HG02884 (cell line): Measurements from ENCODE around the gene FER.
"Not testable (repeated sequence)": the region's sequence is repeated elsewhere in the genome, so short reads cannot be mapped to it uniquely, and the experiment has no call there.

ENCODE experiments used
- ATAC-seq: cut with Tn5 transposase; IDR thresholded peaks from one replicate; pipeline ENCODE4 v1.9.1; 2021; ENCODE audit warnings: mild to moderate bottlenecking, moderate library complexity; ENCODE audit not compliant: unreplicated experiment

Gene FER

DNA sequence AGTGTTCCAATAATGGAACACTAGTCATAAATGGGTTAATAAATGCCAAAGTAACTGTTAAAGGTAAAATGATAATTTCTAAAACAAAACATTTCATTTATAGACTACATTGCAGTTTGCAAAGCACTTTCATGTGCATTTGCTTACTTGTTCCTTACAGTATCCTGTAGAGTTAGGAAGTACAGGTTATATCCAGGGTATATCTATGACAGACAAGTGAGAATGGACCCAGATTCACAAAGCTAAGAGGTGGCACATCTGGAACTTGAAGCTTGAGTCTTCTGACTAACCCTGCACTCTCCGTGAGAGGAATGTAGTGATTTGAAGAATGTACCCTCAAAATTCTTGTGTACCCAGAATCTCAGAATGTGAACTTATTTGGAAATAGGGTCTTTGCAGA lies 121.4 kb downstream of the FER start:
- ATAC-seq, result no peak

DNA sequence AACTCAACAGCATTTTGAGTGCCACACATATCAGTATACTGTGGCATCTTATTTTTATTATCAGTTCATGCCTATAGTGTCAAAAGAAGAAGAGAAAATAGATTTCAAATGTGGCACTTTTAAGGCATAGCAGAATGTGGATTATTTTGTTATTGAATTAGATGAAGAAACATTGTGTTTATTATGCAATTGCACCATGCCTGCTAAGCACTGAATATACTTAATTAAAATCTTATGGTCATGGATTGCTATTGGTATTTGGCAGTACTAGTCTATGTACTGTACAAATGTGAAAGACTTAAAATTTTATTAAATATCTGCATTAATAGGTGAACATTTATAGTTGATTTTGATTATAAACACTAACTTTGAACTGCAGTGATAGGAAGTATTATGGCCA lies 128.8 kb downstream of the FER start:
- ATAC-seq, result no peak

DNA sequence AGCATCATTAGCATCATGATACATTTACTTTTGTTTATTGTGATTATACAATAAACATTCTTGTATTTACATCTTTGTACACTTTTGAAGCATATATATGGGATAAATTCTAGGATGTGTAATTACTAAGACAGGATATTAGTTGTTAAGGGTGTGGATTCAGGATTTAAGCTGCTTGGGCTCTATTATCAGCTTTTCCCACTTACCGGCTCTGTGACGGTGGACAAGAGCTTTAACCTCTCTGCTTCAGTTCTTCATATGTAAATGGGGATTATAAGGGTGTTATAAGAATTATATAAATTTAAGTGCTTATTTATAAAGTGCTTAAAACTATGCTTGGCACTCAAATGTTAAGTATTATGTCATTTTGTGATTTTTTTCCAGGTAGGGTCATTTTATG lies 131.1 kb downstream of the FER start:
- ATAC-seq, result no peak

DNA sequence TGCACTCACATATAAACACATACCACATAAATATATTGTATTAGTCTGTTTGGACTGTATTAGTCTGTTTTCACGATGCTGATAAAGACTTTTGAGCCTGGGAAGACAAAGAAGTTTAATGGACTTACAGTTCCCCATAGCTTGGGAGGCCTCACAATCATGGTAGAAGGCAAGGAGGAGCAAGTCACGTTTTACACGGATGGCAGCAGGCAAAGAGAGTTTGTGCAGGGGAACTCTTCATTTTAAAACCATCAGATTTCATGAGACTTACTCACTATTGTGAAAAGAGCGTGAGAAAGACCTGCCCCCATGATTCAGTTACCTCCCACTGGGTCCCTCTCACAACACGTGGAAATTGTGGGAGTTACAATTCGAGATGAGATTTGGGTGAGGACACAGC lies 133.4 kb downstream of the FER start:
- no peak for ATAC-seq

DNA sequence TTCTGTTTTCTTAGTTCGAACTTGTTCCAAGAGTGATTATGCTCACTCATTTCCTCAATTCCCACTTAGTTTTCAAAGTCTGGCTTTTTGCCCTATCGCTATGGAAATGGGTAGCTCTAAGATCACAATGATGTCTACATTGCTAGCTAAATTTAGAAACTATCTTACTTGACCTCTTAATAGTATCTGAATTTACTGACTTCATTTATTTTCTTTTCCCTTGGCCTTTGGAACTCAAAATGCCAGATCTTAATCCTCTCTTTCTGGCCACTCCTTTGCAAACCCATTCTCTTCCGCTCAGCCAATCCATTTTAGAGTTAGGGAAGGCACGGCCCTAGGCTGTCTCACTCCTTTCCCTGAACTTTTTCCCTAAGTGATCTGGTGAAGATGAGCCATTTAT lies 137.0 kb downstream of the FER start:
- ATAC-seq, result no peak

DNA sequence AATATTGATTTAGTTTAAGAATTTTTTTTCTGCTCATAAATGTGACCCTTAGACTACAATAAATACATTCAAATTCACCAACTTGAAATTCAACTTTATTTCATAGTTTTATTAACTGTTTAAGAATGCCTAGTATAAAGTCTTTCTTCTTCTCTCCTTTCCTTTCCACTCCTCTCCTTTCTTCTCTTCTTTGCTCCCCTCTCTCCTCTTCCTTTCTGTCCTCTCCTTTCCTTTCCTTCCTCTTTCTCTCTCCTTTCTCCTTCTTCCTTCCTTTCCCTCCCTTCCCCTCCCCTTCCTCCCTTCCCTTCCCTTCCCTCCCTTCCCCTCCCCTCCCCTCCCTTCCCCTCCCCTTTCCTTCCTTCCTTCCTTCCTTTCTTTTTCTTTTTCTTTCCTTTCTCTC lies 150.6 kb downstream of the FER start:
- ATAC-seq, result no peak

DNA sequence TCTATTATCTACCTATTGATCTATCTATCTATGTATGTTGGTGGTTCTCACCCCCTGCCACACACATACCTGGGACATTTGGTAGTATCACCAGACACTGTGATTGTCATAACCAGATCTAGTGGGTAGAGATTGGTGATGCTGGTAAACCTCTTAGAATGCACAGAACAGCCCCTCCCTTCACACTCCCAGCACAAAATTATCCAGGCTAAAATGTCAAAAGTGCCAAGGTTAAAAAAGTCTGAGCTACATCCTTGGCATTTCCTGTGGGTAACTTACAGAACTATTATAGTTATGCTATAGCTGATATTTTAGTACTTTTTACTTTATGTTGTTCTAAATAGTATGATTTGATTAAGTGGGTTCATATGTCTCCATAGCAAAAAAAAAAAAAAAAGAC lies 151.0 kb downstream of the FER start:
- no peak for ATAC-seq

DNA sequence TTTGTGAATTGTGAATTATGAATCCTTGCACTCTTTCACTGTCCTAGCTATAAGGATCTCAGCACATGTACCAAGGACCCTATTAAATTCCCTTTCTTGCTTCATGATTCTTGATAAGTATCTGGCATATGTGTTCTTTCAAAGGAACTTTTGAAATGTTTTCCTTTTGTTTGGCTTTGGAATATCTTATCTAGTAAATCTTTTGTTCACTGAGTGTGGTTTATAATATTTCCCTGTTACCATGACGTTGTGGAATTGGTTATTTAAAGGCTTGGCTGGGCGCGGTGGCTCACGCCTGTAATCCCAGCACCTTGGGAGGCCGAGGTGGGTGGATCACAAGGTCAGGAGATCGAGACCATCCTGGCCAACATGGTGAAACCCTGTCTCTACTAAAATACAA lies 151.5 kb downstream of the FER start:
- ATAC-seq, result not testable (repeated sequence)

DNA sequence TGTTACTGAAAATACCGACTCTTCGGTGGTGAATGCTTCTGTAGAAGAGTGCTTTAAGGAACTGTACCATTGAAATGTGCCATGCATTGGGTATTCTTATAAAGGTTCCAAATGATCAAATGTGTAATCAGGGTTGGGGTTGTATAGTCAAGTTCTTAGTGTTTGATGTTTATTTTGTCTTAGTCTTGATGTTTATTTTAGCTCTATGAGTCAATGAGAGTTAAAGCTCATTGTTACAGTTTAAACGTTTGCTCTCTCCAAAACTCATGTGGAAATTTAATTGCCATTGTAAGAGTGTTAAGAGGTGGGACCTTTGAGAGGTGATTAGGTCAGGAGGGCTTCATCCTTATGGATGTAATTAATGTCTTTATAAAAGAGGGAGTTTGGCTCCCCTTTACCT lies 153.0 kb downstream of the FER start:
- ATAC-seq, result no peak

DNA sequence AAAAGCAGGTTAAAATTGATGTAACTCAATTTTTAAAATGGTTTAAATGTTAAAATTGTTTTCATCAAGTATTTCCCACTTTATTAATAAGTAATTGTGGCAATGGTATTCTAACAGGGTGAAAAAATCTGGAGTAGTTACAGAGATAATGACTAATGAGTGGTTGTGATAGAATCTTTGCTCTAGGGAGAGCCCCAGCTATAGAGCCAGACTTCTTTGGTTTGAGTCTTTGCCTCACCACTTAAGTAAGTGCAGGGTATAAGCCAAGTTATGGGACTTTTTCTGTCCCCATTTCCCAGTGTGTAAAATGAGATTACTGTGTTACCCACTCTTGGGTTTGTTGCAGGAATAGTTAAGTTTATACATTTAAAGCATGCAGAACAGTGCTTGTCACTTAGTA lies 158.1 kb downstream of the FER start:
- ATAC-seq, result no peak

DNA sequence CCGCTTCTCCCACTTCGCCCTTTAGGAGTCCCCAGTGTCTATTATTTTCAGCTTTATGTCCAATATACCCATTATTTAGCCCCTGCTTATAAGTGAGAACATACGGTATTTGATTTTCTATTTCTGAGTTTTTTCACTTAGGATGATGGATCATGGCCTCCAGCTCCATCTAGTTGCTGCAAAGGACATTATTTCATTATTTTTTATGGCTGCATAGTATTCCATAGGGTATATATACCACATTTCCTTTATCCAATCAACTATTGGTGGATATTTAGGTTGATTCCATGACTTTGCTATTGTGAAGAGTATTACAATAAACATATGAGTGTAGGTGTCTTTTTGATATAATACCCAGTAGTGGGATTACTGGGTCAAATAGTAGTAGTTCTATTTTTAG lies 162.9 kb downstream of the FER start:
- no peak for ATAC-seq

DNA sequence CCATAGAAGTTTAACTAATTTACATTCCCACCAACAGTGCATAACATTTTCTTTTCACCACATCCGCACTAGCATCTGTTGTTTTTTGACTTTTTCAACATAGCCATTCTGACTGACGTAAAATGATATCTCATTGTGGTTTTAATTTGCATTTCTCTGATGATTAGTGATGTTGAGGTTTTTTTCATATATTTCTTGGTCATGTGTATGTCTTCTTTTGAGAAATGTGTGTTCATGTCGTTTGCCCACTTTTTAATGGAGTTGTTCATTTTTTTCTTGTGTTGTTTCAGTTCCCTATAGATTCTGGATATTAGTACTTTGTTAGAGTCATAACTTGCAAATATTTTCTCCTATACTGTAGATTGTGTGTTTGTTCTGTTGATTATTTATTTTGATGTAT lies 163.4 kb downstream of the FER start:
- peak; percentile 63 for ATAC-seq

DNA sequence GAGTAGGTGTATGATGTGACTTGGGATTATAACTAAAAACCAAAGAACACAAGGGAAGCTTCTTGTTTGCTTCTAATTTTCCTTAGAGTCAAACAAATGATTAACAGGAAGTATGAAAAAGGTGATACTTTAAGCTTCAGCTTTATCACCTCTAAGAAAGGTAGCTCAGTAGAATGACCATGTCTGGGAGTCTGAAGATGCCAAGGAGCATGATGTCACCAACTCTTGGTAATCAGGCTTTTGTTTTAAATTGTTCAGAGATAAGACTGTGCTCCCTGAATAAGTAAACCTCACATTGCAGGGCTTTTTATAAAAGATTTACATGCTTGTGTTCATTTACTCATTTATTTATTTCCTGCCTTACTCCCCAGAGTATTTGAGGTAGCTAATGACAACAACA lies 169.9 kb downstream of the FER start:
- no peak for ATAC-seq

DNA sequence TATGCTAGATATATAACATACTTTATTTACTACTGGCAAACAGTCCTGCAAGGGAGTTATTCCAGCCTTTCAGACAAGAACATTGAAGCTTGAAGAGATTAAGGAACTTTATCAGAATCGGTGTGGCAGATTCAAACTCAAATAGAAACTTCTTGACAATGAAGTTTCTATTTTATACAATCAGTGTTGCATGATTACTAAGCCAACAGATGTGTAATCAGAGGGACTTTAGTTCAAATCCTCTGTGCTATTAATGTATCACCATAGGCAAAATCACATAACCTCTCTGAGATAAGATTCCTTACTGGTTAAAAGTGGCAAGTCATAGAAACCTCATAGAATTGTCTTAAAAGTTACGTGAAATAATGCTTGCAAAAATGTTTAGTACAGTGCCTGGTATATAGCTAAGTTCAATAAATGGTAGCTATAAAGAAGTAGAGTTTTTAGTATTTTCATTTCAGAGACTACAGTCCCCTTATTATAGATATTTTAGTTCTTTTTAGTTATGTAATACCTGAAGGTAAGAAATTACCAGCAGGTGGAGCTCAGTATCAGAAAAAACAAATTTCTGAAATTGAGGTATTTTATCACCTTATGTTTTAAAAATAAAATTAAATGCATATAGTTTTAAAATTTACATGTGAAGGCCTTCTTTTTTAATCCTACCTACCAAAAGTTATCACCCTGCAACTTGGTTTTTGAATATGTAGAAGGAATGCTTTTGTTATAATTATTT lies 172.1 kb downstream of the FER start:
- ATAC-seq, result peak; percentile 78

DNA sequence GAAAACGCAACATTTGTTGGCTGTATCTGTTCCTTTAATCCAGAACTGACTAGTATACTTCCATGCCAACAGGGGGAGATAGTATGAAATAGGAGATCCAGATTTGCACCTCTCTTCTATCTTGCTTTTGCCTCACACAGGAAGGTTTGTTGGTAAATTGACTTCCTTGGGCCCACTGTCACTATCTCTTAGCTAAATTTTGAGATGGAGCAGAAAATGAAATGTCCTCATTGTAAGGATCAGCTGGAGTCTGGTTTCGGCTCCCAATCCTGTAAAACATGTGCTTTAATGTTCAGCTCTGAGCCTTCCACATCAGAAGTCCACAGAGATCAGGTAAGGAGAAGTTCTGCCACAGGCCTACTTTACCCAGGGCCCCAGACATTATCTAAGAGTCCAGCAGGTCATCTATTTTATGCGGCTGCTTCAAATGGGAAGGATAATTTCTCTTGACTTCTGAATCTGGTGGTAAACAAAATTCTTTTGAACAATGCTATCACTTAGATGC lies 176.8 kb downstream of the FER start:
- no peak for ATAC-seq

DNA sequence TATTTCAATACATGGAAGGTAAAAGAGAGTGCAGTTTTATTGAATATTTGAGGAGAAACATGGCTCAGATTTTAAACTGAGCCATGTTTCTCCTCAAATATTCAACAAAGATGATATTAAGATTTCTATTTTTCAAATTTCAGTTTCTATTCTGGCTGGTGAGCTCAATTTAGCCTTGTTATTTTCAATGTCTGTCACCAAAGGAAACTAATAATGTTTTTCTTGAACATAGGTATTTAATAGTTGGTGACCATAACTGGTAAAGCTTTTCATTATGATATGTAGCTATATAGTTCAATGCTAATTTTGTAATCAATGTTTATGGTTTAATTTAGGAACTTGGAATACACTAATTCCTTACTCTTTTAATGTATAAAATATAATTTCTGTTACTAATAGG lies 177.4 kb downstream of the FER start:
- ATAC-seq, result no peak

DNA sequence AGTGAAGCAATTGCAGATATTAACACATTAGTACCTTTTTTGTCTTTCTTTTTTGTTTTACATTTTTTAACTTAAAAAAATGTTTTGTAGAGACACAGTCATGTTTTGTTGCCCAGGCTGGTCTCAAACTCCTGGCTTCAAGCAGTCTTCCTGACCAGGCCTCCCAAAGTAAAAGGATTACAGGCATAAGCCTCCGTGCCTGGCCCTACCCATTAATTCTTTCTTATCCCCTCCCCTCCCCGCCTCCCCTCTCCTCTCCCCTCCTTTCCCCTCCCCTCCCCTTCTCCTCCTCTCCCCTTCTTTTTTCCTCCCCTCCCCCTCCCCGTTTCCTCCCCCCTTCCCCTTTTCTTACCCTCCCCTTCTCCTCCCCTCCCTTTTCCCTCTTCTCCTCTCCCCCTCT lies 182.4 kb downstream of the FER start:
- ATAC-seq, result no peak

DNA sequence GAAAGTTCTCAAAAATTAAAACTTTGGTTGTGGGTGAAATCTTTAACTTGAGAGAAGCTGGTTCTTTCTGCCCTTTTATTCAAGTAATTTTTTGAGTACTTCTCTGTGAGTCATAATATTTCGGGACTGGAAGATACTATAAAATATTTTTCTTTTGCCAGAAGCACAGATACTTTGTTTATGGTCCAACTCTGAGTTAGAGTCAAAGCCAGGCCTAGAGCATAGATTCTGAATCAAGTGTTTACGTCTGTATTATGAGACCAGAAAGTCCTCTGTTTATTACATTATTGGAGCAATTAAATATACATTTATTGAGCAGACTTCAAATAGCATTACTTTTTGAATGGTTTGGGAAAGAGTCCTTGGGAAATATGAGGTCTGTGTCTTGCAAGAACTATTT lies 187.9 kb downstream of the FER start:
- ATAC-seq, result no peak

DNA sequence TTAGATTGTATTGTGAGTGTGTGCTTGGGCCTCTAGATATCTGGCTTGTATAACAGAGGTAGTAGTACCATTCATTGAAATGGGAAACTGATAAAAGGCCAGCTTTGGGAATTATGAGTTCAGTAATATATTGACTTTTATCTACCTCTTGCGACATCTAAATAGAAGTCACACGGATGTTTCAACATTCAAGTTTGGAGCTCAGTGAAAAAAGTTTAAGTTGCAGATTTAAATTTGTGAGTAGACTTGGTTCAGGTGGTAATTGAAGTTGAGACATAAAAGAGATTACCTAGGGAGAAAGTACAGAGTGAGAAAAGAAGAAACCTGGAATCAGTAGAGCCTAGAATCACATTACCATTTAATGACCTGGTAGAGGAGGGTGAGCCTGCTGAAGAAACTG lies 189.5 kb downstream of the FER start:
- ATAC-seq, result no peak

DNA sequence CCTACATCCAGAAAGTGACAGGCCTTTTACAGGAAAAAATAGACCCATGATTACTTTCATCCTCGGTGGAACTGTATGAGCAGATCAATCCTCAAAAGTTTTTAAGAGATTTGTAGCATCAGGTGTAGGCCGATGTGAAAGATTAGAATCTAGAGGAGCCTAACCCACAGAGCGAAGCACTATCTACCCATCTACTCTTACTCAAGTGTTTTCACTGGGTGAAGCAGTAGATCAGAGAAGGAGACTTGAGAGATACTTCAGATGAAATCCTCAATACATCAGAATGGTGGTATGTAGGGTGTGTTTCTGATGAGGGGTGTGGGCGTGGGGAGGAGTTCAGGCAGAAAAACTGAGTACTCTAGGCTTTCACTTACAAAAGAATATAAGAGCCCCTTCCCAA lies 192.8 kb downstream of the FER start:
- ATAC-seq, result no peak

DNA sequence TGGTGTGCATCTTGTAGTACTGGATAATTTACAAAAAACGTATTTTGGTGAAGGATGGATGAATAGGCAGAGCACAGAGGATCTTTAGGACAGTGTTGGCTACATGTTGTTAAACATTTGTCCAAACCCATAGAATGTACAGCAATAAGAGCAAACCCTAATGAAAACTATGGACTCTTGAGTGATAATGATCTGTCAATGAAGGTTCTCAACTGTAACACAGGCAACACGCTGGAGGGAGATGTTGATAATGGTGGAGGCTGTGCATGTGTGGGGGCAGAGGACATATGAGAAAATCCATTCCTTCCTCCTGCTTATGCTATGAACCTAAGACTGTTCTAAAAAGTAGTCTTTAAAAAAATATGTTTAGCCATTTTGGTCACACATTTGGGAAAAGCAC lies 194.0 kb downstream of the FER start:
- ATAC-seq, result no peak

DNA sequence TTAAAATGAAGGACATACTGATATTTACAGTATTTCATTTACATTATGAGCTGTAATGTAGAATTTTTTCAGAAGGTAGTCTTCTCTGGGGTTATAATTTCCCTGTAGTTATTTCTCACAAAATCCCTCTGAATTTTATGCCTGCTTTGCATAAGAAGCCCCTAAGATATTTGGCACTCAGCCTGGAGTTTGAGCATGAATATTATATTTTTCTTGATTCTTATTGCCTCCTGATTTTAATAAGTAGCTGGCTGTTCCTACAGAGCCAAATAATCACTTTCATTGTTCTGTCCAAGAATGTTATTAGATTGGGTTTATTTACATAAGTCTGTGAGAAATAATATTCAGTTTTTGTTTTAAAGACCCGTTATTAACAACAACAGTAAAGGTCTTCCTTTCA lies 195.0 kb downstream of the FER start:
- ATAC-seq, result no peak

DNA sequence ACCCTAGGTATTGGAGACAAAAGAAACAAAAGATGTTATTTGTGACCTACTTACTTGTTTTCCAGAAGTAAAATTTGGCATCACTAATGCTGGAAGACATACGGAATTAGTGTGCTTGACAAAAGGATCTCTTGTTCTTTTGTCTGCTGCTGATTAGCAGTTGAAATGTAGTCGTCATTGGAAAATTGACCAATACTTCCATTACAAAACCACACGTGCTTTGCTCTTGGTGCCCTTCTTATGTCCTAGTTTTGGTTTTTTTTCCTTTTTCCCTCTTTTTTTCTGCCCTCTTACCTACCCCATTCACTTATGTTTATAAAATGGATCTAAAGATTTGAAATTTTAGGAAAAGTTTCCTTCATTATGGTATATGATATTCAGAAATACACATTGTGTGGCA lies 197.4 kb downstream of the FER start:
- ATAC-seq, result no peak
